Stimulated activated CD8-positive, alpha-beta memory T cell treated with anti-CD3 and anti-CD28 coated beads, Interleukin-12 subunit alpha, Interleukin-12 subunit beta, amount 100 ng/mL, for 4 hours (primary cell): ENCODE data around the gene CEP57L1.
"Not testable (repeated sequence)": the region's sequence is repeated elsewhere in the genome, so short reads cannot be mapped to it uniquely, and the experiment has no call there.

ENCODE experiments used
- DNase-seq: peaks from one replicate; pipeline ENCODE4 v3.0.0-alpha.2; 2020; ENCODE audit warnings: low read depth

CEP57L1 gene

GRCh38 chr6:109074133-109074415 is 21.2 kb upstream of the CEP57L1 start:
- no peak for DNase-seq

- no peak for DNase-seq
These were observed 19.4 kb upstream of the CEP57L1 start for GRCh38 chr6:109075934-109076333.

DNA sequence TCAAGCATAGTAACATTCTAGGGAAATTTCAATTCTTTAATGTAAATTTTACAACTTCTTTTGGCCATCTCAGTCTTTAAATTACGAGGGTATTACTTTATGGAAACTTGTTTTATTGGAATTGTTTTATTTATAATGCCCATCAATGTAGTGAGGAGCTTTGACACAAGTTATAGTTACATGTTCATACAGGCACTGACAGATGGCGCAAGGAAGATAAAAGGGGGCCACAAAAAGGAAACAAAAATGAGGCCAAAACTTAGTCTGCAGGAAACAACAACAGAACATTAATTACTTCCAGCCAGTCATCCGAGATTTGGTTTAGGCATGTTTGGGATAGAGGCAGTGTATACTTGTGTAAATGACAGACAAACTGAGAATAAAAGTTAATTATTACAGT is 18.9 kb upstream of the CEP57L1 start:
- no peak for DNase-seq

DNA sequence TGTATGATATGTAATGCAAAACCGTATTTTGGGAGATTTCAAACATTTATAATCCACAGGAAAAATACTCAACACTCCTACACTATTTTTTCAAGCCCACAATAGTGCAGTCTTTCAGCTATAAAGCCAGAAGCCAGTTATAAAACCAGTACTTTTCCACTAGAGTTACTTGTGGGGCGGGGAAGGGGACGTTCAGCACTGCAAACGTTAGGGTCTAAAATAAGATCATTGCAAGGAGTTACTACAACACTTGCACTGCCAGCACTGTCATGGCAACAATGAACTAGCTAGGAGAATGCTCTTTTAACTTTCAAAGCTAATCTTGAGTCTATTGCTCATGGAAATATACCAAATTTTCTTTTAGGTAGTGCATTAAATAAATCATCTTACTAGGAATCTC is 15.3 kb upstream of the CEP57L1 start:
- no peak for DNase-seq

DNA sequence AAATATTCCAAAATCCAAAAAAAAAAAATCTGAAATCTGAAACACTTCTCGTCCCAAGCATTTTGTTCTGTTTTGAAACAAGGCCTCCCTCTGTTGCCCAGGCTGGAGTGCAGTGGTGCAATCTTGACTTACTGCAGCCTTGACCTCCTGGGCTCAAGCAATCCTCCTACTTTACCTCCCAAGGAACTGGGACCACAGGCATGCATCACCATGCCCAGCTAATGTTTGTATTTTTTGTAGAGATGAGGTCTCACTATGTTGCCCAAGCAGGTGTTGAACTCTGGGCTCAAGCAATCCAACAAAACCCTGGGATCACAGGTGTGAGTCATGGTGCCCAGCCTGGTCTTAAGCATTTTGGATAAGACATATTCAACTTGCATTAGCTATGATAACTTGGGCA is 14.3 kb upstream of the CEP57L1 start:
- no peak for DNase-seq

DNA sequence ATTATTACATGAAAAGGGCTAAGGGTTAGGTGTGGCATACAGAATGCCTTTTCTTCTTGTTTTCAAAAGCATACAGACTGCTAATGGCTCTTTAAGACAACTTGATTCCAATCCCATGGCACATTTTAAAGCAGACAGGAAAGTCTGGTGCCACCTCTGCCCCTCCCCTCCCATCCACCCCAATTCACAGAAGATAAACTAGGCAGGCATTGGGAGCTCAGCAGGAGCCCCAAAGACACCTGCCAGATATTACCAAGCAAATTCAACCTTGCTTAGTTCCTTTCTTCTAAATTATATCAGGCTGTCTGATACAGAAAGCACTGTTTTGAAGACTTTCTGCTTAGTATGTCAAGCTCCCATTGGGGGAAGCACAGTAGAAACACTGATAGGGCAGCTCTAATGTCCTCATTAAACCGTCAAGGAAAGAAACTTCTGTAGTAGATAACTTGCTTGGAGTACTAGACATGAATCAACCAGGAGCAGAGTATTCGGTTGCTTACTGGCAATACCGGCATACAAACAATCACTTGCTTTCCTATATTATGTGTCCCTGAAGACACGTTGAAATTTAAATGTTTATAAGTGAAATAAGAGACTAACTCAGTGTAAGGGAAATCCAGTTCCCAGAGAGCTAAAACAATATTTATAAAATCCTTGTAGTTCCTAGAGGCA is 13.7 kb upstream of the CEP57L1 start:
- DNase-seq, result no peak

GRCh38 chr6:109082188-109082577 is 13.1 kb upstream of the CEP57L1 start:
- no peak for DNase-seq

- DNase-seq, result no peak
These were observed 11.7 kb upstream of the CEP57L1 start for GRCh38 chr6:109083657-109084056.

DNA sequence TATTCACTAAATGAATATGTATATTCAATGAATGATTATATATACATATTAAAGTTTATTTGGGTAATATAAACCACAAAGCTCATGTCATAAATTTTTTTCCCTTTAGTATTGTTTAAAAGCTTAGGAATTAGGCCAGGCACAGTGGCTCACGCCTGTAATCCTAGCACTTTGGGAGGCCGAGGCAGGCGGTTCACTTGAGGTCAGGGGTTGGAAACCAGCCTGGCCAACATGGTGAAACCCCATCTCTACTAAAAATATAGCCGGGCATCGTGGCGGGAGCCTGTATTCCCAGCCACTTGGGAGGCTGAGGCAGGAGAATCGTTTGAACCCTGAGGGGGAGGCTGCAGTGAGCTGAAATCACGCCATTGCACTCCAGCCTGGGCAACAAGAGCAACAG is 11.2 kb upstream of the CEP57L1 start:
- DNase-seq, result not testable (repeated sequence)

- no peak for DNase-seq
These were observed 7.5 kb upstream of the CEP57L1 start for GRCh38 chr6:109087661-109088264.

DNA sequence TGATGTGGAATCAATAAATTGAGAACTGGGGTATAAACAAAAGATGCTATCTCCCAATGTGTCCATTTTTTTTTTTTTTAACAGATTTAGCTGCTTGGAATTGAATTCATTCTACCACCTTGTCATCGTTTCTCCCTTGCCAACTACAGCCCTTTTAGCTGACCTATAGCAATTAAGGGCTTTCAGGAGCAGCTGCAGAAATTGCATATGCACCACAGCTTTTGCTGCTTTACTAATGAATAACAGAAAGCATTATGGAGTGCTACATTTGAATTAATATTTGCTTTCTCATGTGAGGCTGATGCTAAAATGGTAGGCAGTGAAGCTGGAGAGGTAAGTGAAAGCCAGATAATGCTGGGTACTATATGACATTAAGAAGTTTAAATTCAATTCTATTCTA is 6.3 kb upstream of the CEP57L1 start:
- DNase-seq, result no peak

- DNase-seq, result no peak
These were observed 3.8 kb upstream of the CEP57L1 start for GRCh38 chr6:109091314-109092024.

DNA sequence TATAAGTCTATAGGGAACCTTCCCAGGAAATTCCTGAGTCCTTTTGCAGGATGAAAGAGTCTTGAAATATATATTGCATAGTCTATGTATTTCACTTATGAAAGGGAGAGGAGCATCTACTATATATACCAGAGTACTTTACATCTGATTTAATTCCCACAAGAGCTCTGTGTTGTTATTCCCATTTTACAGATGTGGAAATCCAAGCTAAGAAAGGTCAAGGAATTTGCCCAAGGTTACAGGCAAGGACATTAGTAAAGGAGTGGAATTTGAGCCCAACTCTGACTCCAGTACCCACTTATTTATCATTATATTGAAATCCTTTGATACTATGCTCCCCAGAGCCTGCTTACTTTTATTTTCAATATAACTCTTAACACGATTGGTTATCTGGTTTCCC is 3.2 kb upstream of the CEP57L1 start:
- DNase-seq, result no peak

- DNase-seq, result no peak
These were observed 1.4 kb upstream of the CEP57L1 start for GRCh38 chr6:109093732-109094415.

DNA sequence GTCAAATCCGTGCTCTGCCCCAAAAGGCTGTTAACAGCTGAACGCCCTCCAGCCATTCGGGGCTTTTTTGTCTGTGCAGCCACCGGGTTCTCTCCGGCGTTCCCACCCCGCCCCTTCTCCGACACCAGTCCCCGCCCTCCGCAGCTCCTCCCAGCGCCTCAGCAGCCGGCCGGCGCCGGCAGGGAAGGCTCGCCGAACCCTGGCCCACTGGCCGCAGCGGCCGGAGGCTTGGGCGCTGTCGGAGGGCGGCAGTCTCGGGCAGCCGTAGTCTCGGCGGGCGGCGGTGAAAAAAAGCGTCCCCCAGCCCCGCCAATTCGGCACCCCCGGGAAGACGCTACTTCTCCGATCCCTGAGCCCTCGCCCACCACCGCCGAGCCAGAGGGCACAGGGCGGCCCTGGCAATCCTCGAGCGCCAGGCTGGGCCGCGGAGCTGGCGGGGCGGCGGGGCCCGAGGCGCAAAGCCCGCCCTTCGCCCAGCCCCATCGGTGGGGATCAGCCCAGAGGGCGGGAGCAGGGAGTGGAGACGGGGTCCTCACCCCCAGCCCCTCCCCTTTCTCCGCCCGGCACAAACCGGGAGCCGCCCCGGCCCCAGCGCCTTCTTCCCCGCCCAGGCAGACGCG is 781 bp upstream of the CEP57L1 start, which contains the start of gene SESN1:
Gene SESN1, minus strand, starts transcription at position 431 of the 620 bp plus-strand sequence. CDS start 773 bp downstream, outside the sequence.
- DNase-seq, result peak; percentile 76

DNA sequence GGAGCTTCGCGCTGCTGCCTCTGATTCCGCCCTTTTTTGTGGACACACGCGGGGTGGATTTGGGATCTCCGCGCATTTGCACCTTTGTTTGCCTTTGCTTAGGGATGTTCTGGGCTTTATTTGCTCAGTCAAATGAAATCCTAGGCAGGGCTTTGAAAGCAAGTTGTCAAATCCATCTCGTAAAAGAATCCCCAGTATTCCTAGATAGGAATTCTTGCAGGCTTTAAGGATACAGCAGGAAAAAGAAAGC is 453 bp downstream of the CEP57L1 start:
- no peak for DNase-seq

DNA sequence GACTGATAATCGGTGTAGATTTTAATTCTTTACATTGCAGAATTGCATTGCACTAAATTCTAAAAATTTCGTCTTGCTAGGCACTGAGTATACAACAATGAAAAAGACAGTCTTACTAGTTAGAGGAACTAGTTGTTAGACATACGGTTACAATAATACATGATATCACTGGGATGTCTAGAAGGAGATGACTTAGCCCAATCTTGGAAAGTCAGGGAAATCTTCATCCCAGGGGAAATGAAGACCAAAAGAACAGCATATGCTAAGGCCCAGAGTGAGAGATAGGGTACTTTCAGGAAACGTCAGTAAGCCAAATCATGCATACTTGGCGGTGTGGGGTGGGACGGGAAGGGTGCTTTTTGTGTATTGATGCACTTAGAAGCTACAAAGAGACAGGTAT is 901 bp downstream of the CEP57L1 start:
- no peak for DNase-seq

- no peak for DNase-seq
These were observed 2.4 kb downstream of the CEP57L1 start for GRCh38 chr6:109097661-109098060.

- no peak for DNase-seq
These were observed 7.5 kb downstream of the CEP57L1 start for GRCh38 chr6:109102762-109103161.

DNA sequence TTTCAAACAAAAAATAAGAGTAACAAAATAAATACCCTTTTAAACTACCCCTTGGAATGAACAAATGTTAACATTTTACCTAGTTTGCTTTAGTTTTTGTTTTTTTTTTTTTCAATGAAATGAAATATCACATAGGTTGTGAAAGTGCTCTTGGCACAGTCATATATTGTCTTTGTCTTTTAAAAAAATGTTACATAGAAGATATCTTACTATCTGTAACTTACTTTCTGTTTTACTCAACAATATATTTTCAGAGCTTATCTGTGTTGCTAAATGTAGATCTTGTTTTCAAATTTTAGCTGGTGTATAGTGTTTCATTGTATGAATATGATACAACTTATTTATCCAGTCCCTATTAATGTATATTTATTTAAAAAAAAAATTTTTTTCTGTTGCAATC is 8.6 kb downstream of the CEP57L1 start:
- no peak for DNase-seq

- no peak for DNase-seq
These were observed 9.2 kb downstream of the CEP57L1 start for GRCh38 chr6:109104512-109104911.

GRCh38 chr6:109105681-109106080 is 10.4 kb downstream of the CEP57L1 start:
- no peak for DNase-seq

GRCh38 chr6:109109663-109110062 is 14.4 kb downstream of the CEP57L1 start:
- DNase-seq, result not testable (repeated sequence)
